Measurements from ENCODE around the gene INKA1. TPM values are rescaled to one million over a fixed set of nuclear protein-coding genes. Genes with fewer than 3 reads are reported as not detected.

The INKA1 gene
- total RNA-seq, 4 donors from 2014 or later = 30.4 to 56.1 (median 37.9) TPM

- intact Hi-C loops (cut with DNase I; ENCODE audit: low total_unique reads) = no loop called here
- TF ChIP-seq POLR2A (IDR thresholded peaks at IDR 0.05) (no peak), CTCF (IDR thresholded peaks at IDR 0.05) (no peak)
- no peak overlapping the region for H3K4me3 ChIP-seq (ENCODE audit: low read depth, poor library complexity, severe bottlenecking)
- DNase-seq (ENCODE audit: low spot score in 2 of 2) = no peak
- 97% methylated on average over 3 of the region's 3 CpGs for WGBS, 2 donors
Measured at GRCh38 chr3:49842843-49843517, 39.9 kb downstream of the INKA1 start.

- intact Hi-C loops (cut with DNase I; ENCODE audit: low total_unique reads) = no loop called here
Measured at GRCh38 chr3:49844464-49845183, 41.6 kb downstream of the INKA1 start.

DNA sequence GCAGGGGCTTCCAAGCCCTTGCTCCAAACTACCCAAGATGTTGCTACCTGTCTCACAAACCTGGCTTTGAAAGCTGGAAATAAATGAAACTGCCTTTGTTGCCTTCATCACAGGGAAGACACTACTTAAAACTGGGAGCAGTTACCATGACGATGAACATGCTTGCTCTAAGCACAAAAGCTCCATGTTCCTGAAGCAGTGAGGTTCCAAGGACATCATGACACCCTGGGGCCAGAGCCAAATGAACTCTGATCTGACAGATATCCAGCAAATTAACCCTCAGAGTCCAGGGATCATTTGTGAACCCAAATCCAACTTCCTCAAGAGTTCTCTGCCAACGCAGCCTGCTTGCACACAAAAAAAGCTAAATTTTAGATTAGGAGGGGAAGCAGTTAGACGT is 42.6 kb downstream of the INKA1 start:
- no peak overlapping the region for H3K4me3 ChIP-seq (ENCODE audit: low read depth, poor library complexity, severe bottlenecking)
- 89 to 91% methylated on average over 3 of the region's 3 CpGs for WGBS, 2 donors
- no peak for DNase-seq (ENCODE audit: low spot score in 2 of 2)
- TF ChIP-seq CTCF (IDR thresholded peaks at IDR 0.05) = no peak
- no peak for TF ChIP-seq POLR2A (IDR thresholded peaks at IDR 0.05)
- intact Hi-C loops (cut with DNase I; ENCODE audit: low total_unique reads) = no loop called here

More at GRCh38 chr3:49844464-49845183, 41.6 kb downstream of the INKA1 start:
- 83 to 84% methylated on average over 5 of the region's 5 CpGs for WGBS, 2 donors
- DNase-seq (ENCODE audit: low spot score in 2 of 2) = no peak
- no peak overlapping the region for H3K4me3 ChIP-seq (ENCODE audit: low read depth, poor library complexity, severe bottlenecking)
- TF ChIP-seq CTCF (IDR thresholded peaks at IDR 0.05) (no peak), POLR2A (IDR thresholded peaks at IDR 0.05) (no peak)

Small RNAs within 50 kb of the gene (microRNA-seq; reads per million reads assigned to microRNA genes)
- gene MIR5193 (ENCODE audit: borderline number of aligned reads in 1 of 2, borderline replicate concordance in 2 of 2) = 0 to 0.57 reads per million in 2 donors

Other genes with a start within 250 kb of the INKA1 start
- gene BSN, start 248.8 kb upstream of the INKA1 start, total RNA-seq = under 1 TPM; 0.04 to 0.36 (median 0.14) TPM
- 10 to 100 TPM; 73.8 to 92.4 (median 83.1) TPM for gene APEH, start 128.9 kb upstream of the INKA1 start, total RNA-seq
- gene MST1, start 113.8 kb upstream of the INKA1 start, total RNA-seq = 10 to 100 TPM; 12.9 to 24.7 (median 17.4) TPM
- 10 to 100 TPM; 12.8 to 28.4 (median 26.5) TPM for gene RNF123, start 113.7 kb upstream of the INKA1 start, total RNA-seq
- 1 to 10 TPM; 1.0 to 3.7 (median 3.1) TPM for gene AMIGO3, start 83.6 kb upstream of the INKA1 start, total RNA-seq
- 10 to 100 TPM; 10.1 to 27.6 (median 18.2) TPM for gene GMPPB, start 79.3 kb upstream of the INKA1 start, total RNA-seq
- 10 to 100 TPM; 44.1 to 56.5 (median 51.6) TPM for gene IP6K1, start 16.7 kb upstream of the INKA1 start, total RNA-seq
- gene CDHR4, start 3.4 kb upstream of the INKA1 start, total RNA-seq = under 1 TPM in 2 of 4 donors, not detected in 2; 0.36 to 0.84 TPM
- gene UBA7, start 10.7 kb downstream of the INKA1 start, total RNA-seq = 10 to 100 TPM; 14.5 to 19.7 (median 18.2) TPM
- gene TRAIP, start 53.3 kb downstream of the INKA1 start, total RNA-seq = 1 to 10 TPM; 1.1 to 4.8 (median 2.9) TPM
- gene CAMKV, start 66.6 kb downstream of the INKA1 start, total RNA-seq = not detected
- 10 to 100 TPM; 29.7 to 62.5 (median 48.8) TPM for gene MST1R, start 100.6 kb downstream of the INKA1 start, total RNA-seq
- 10 to 100 TPM in 3 of 4 donors, 1 to 10 TPM in 1; 5.6 to 16.7 (median 11.4) TPM for gene MON1A, start 126.5 kb downstream of the INKA1 start, total RNA-seq
- gene RBM6, start 136.9 kb downstream of the INKA1 start, total RNA-seq = 100 to 1,000 TPM in 1 of 4 donors, 10 to 100 TPM in 3; 41.4 to 121 (median 54.7) TPM

All from lower leg skin (tissue), 4 donors.